HG03097 (cell line): Measurements from ENCODE around the gene C1QC.

Experiments
- ATAC-seq: cut with Tn5 transposase; IDR thresholded peaks from one replicate; pipeline ENCODE4 v1.9.1; 2021; ENCODE audit not compliant: unreplicated experiment, low FRiP score

C1QC gene

GRCh38 chr1:22618056-22618455 lies 25.4 kb upstream of the C1QC start:
- ATAC-seq = no peak

GRCh38 chr1:22619252-22619651 lies 24.2 kb upstream of the C1QC start:
- ATAC-seq = no peak

GRCh38 chr1:22619798-22620197 lies 23.6 kb upstream of the C1QC start:
- ATAC-seq = no peak

- ATAC-seq = no peak
Observed at GRCh38 chr1:22621761-22622160, 21.7 kb upstream of the C1QC start.

- ATAC-seq = no peak
Observed at GRCh38 chr1:22625262-22625925, 18.0 kb upstream of the C1QC start.

GRCh38 chr1:22626237-22627157 lies 16.9 kb upstream of the C1QC start:
- no peak for ATAC-seq

- no peak for ATAC-seq
Observed at GRCh38 chr1:22627331-22627730, 16.1 kb upstream of the C1QC start.

GRCh38 chr1:22628698-22629444 lies 14.6 kb upstream of the C1QC start:
- no peak for ATAC-seq

- no peak for ATAC-seq
Observed at GRCh38 chr1:22629886-22630285, 13.5 kb upstream of the C1QC start.

- ATAC-seq = no peak
Observed at GRCh38 chr1:22633697-22634463, 9.6 kb upstream of the C1QC start.

- ATAC-seq = no peak
Observed at GRCh38 chr1:22635436-22635835, 8.0 kb upstream of the C1QC start.

GRCh38 chr1:22636353-22636752 lies 7.1 kb upstream of the C1QC start, which contains the start of gene C1QA:
C1QA (plus strand) TSS chr1:22636628; CDS start chr1:22637617, 989 bp downstream.
- no peak for ATAC-seq

- ATAC-seq = no peak
Observed at GRCh38 chr1:22636927-22637326, 6.5 kb upstream of the C1QC start.

- ATAC-seq = no peak
Observed at GRCh38 chr1:22637907-22638445, 5.5 kb upstream of the C1QC start.

GRCh38 chr1:22638476-22639234 lies 4.8 kb upstream of the C1QC start:
- ATAC-seq = no peak

GRCh38 chr1:22639286-22639685 lies 4.1 kb upstream of the C1QC start:
- no peak for ATAC-seq

- ATAC-seq = no peak
Observed at GRCh38 chr1:22641247-22641646, 2.2 kb upstream of the C1QC start.

- ATAC-seq = no peak
Observed at GRCh38 chr1:22641906-22642636, 1.4 kb upstream of the C1QC start.

GRCh38 chr1:22643928-22644327 lies 495 bp downstream of the C1QC start:
- ATAC-seq = no peak
